Fibroblast of skin of right quadriceps (primary cell): ENCODE data around the gene CHRND.

ENCODE experiments used
- DNase-seq: peaks from one replicate; pipeline ENCODE4 v3.0.0-alpha.2; 2013

CHRND gene

DNA sequence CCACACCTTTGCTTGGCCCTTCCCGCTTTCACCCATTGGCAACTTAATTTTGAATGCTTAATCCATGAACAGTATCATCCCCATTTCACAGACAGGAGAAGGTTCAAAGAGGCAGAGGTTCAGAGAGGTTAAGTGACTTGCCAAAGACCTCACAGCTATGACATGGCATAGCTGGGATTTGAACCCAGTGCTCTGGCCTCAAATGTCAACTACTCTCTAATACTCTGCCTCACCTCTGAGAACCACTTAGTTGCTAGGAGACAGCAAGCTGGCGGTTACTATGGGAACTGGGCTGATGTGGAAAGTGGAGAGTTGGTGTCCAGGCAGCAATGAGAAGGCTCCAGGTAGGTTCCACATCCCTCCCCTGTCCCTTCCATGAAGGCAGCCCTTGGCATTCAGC lies 21.5 kb upstream of the CHRND start:
- no peak for DNase-seq

DNA sequence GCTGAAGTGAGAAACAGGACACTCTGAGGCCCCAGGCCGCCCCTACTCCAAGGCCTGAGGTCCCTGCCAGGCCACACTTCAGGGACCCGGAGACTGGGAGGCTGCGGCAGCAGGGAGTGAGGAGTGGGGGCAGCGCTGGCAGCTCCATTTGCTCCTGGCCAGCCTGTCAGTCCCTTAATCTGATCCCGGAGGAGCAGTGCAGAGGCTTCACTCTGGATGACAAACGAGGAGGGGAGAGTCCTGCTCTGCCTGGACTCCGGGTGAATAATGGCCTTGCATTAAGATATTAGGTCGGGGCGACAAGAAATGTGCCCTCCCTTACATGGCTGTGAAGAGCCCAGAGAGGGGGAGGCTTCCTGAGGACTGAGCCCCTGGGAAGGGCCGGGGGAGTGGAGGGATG lies 20.1 kb upstream of the CHRND start:
- no peak for DNase-seq

DNA sequence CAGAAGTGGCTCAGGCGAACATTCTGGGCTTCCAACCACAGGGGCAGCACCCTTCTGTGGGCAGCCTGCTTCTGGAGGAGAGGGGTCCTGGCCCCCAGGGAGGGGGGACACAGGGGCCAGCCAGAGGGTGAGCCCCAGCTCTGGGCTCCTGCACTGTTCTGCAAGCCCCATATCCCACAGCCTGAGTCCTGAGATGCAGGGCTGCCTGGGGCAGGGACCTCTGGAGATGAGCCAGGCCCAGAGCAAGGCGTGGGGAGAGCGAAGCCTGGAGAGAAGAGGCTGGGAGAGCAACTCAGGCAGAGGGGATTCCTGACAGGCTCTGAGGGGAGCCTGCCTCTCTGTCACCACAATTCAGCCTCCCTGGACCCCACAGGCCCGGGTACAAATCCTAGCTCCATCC lies 19.3 kb upstream of the CHRND start:
- DNase-seq: no peak

DNA sequence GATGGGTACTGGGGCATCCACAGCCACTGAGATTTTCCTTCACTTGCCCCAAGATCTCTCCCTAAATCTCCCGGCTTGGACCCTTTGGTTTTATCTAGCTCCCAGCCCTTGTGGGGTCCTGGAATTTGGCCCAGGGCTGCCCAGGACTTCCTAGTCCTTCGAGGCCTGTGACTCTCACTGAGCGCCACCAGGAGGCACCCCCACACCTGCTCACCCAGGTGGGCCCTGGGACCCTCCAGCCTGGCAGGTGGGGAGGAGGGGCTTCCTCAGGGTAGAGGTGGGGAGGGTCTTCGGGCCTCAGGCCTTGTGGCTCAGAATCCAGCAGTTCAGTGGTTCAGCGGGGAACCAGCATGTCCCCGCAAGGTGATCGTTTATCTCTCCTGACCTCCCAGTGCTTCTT lies 17.7 kb upstream of the CHRND start:
- DNase-seq: no peak

DNA sequence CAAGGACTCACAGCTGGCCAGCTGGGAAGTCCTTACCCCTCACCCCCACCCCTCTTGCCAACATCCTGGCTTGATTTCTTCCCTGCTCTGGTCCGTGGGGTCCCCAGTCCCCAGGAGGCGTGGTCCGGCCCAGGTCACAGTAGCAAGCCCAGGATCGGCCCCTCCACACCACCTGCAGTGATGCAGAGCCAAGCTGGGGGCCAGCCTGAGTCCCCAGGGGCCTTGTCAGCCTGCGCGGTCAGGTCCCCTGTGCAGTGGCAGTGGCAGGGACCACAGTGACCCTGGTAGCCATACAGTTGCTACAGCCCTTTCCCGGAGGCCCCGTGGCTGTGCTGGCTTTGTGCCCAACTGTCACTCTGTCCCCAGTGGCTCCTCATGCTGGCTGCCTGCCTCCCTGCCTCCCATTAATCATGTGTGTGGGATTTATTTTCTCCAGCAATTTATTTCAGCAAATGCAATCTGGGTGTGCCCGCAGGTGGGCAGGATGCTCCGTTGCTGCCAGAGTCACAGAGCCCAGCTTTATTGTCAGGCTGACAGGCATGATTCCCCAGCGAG lies 14.5 kb upstream of the CHRND start:
- DNase-seq: no peak

DNA sequence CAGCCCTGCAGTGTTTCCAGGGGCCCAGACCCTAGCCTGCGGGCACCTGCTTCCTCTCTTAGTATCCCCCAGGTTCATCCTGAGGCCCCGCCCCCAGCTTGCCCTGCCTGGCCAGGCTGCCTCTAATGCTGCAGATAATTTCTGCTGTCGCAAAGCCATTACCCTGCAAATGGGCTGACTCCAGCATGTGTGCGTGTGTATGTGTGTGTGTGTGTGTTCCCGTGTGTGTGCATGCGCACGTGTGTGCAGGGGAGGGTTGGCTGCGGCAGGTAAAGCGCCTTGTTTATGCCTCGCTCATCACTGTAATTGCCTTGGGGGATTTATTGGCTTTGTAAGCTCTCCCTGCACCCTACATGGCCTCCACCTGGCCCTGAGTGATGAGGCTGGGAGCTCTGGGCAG lies 13.4 kb upstream of the CHRND start:
- no peak for DNase-seq

DNA sequence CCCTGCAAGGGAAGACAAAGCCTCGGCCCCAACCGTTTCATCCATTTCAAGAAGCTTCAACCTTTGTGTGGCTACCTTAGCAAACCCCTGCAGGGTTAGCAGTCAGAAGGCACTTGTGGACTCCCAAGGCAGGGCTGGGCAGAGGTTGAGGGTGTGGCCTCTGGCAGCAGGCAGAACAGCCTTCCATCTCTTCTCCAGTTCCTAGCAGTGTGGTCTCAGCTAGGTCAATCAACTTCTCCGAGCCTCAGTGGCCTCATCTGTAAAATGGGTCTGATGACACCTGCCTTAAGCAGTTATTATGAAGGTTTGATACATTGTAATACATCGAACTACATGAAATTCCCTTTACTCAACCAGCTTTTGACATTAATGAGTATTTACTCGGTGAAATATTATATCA lies 12.6 kb upstream of the CHRND start:
- DNase-seq: no peak

DNA sequence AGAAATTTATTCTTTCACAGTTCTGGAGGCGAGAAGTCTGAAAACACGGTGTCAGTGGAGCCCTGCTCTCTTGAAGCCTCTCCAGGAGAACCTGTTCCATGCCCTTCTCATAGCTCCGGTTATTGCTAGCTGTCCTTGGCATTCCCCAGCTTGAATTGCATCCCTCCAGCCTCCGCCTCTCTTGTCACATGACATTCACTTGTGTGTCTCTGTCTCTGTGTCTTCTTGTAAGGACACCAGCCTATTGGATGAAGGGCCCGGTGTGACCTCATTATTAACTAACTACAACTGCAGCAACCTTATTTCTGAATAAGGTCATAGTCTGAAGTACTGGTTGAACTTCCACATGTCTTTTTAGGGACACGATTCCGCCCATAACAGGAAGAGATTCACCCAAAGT lies 10.3 kb upstream of the CHRND start:
- DNase-seq: no peak

DNA sequence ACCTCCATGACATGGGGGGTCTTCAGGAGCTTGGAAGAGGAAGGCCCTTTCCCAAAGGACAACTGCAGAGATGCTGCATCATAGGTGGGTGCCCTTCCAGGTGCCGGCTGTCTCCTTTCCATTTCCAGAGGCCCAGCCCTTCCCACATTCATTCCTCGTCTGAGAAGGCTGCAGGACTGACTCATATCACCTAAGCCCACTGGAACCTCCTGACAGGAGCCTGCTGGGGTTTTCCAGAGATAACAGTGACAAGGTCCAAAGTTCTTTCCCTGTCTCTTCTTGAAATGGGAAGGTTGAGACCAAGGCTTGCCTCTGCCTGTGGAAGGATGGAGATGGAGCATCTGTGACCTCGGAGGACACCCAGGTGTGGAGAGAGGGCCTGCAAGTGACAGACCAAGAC lies 9.4 kb upstream of the CHRND start:
- DNase-seq: no peak

DNA sequence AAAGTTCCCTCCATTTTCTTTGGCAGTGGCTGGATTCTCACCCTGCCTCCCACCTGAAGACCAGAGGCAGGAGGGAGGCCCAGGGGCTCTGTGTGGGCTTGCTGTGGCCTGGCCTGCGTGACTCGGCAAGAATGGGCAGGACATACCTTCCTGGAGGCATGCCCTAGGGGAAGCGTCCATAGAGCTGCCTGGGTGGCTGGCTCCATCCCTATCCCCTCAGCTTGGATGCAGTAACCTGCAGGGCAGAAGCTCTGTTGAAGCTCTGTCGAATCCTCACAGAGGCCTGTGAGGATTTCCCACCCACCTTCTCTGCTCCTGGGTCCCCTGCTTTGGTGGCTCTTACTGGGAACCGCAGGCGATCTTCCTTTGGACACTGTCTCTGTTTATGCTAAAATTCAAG lies 7.1 kb upstream of the CHRND start:
- DNase-seq: no peak

DNA sequence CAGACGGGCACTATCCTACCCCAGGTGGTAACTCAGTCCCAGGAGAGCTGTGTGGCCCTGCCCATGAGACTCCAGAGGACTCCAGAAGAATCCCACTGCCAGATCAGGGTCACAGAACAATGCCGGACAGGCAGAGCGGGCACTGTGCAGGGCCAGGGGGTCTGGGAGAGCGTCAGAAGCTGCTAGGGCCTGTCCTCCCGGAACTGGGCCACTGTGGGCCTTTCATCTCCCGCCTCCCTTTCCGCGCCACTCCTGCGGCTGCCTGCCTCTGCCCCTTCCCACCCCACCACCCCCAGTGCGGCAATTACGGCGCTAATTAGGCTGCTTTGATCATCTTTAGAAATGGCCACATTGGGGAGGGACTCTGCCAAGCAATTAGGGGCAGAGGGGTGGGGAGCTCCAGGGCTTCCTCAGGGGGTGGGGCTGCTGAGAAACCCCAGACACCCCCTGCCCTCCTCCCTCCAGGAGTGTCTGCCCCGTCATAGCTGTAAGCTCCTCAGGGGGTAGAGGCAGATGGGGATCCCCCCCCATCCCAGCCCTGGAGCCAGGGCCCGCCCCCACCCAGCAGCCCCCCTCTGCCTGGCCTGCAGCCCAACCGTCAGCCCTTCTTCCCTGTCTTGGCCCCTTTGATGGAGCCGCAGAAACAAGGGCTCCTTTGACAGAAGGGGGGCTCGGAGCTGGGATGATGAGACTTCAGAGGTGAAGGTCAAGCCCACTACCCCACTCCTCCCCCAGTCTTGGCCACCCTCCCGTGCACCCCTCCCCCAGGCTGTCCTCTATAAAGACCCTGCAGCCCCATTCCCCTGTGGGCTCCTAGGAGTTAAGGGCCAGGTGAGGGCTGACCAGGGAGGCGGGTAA lies 6.2 kb upstream of the CHRND start, which contains the start of gene PRSS56:
Gene PRSS56, plus strand, starts transcription at position 808 of the 858 bp plus-strand sequence. CDS start 211 bp downstream, outside the sequence.
- DNase-seq: no peak

DNA sequence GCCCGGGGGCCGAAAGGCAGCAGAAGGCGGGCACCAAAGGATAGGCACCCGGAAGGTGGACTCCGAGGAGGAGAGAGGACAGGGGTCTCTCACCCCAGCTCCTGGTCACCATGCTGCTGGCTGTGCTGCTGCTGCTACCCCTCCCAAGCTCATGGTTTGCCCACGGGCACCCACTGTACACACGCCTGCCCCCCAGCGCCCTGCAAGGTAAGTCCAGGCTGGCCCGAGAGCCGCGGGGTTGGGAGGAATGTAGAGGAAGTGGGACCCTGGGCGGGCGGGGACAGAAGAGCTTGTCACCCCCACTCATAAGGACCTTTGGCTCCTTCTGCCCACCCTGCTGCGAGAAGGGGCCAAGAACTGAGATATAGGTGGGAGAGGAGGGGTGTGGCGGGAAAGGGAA lies 5.5 kb upstream of the CHRND start:
- no peak for DNase-seq

DNA sequence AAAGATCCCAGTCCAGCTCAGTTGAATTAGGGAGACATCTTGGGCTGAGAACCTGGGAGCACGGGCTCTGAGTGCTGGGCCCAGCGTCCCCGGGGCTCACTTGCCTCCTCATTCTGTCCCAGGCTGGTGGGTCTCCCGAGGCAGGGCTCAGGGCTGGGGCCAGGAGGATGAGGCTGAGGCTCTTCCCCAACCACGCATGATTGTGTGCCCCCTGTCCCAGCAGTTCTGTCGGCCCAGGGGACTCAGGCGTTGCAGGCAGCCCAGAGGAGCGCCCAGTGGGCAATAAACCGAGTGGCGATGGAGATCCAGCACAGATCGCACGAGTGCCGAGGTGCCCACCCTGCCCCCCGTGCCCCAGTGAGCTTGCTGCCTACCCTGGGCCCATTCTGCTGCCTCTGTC lies 4.9 kb upstream of the CHRND start:
- DNase-seq: no peak

DNA sequence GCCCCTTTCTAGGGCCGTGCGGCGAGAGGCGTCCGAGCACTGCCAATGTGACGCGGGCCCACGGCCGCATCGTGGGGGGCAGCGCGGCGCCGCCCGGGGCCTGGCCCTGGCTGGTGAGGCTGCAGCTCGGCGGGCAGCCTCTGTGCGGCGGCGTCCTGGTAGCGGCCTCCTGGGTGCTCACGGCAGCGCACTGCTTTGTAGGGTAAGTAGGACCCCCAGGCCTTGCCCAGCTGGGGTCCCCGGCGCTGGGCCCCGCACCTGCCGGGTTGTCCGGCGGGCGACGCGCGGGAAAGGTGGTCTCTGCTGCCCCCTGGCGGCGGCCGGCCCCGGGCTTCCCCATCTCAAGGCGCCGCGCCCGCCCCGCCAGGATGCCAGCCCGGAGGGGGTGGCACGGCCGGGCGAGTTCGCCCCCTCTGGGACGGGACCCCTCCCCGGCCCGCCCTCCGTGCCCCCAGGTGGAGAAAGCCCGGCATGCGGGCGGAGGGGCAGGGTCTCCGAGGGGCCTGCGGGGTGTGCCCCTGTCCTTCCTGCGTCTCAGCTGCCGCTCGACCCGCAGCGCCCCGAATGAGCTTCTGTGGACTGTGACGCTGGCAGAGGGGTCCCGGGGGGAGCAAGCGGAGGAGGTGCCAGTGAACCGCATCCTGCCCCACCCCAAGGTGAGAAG lies 3.9 kb upstream of the CHRND start:
- no peak for DNase-seq

DNA sequence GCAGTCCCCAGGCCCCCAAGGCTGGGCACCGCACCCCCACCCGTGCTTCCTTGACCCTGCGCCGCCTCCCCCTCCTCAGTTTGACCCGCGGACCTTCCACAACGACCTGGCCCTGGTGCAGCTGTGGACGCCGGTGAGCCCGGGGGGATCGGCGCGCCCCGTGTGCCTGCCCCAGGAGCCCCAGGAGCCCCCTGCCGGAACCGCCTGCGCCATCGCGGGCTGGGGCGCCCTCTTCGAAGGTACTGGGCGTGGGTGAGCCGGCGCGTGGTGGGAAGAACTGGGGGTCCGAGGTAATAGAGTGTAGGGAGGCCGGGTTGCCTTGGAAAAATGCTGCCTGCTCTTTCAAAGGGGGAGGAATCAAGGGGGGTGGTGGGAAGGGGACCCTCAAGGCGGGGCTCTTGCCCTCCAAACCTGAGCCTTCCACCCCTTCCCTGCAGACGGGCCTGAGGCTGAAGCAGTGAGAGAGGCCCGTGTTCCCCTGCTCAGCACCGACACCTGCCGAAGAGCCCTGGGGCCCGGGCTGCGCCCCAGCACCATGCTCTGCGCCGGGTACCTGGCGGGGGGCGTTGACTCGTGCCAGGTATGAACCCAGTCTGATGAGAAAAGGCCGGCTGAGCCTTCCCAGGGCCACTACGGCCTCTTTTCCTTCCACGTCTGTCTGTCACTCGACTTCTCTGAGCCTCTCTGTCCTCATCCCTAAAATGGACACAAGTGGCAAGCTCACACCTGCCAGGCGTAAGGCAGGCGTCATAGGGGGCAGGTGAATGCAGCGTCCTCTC lies 3.1 kb upstream of the CHRND start:
- DNase-seq: no peak

DNA sequence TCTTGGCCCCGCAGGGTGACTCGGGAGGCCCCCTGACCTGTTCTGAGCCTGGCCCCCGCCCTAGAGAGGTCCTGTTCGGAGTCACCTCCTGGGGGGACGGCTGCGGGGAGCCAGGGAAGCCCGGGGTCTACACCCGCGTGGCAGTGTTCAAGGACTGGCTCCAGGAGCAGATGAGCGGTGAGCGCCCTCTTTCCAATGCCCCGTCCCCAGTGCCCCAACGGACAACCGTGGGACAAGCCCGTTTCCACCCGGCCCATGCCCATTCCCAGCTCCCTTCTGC lies 2.6 kb upstream of the CHRND start:
- no peak for DNase-seq

DNA sequence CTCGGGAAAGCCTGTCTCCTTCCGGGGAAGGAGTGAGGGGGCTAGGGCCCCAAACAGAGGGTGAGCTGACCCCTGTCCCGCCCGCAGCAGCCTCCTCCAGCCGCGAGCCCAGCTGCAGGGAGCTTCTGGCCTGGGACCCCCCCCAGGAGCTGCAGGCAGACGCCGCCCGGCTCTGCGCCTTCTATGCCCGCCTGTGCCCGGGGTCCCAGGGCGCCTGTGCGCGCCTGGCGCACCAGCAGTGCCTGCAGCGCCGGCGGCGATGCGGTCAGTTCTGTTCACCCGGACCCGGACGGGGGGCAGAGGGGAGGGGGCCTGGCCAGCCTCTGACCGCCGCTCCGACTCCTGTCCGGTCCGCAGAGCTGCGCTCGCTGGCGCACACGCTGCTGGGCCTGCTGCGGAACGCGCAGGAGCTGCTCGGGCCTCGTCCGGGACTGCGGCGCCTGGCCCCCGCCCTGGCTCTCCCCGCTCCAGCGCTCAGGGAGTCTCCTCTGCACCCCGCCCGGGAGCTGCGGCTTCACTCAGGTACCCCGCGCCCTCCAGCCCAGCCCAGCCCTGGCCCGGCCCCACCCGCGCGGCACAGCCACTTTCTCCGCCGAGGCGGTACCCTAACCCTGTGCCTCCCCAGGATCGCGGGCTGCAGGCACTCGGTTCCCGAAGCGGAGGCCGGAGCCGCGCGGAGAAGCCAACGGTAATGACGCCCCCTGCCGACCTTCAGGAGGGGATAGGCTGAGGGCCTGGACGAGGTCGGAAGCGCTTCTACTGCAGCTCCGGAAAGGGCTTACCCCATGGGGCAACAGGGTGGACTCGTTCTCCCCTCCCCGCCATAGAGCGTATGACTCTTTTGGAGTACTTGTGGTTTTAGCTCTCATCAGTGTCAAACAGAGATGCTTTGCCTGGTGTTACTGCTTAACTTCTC lies 2.0 kb upstream of the CHRND start:
- peak; percentile 22 for DNase-seq

DNA sequence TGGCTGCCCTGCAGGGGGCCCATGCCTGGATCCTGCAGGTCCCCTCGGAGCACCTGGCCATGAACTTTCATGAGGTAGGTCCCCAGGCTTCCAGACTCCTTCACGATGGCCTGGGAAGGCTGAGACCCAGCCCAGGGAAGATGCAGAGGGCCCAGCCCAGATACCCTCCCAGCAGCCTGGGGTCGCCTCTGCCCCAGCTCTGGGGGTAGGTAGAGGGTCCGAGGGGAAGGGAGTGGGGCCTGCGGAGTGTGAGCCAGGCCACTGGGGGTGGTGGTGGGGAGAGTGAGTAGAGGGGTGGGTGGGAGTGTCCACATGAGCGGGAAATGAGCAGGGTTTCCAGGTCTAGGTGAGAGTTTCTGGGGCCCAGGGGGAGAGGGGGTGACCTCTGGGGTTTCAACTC lies 1.2 kb upstream of the CHRND start:
- no peak for DNase-seq

DNA sequence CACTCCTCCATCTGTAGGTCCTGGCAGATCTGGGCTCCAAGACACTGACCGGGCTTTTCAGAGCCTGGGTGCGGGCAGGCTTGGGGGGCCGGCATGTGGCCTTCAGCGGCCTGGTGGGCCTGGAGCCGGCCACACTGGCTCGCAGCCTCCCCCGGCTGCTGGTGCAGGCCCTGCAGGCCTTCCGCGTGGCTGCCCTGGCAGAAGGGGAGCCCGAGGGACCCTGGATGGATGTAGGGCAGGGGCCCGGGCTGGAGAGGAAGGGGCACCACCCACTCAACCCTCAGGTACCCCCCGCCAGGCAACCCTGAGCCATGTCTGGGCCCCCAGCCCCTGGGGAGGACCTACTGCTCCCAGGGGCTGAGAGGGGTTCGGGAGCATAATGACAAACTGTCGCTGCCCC lies 761 bp upstream of the CHRND start:
- no peak for DNase-seq

DNA sequence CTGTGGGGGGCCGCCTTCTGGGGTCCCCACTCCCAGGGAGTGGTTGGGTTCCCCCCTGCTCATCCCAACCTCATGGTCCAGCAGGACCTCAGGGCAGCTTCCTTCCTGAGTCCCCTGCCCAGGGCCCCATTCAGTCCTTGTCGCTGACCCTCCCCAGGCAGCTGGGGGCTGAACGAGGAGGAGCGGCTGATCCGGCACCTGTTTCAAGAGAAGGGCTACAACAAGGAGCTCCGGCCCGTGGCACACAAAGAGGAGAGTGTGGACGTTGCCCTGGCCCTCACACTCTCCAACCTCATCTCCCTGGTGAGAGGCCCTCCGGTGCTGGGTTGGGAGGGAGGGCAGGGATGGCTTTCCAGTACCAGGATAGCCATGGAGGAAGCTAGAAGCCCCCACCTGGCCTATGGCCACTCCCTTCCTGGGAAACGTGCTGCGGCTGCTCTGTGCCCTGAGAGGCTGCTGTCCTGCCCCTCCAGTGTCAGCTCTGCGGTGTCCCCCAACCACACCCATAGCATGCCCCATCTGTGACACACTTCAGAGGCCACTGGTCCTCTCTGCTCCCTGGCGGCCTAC lies 497 bp downstream of the CHRND start:
- no peak for DNase-seq

DNA sequence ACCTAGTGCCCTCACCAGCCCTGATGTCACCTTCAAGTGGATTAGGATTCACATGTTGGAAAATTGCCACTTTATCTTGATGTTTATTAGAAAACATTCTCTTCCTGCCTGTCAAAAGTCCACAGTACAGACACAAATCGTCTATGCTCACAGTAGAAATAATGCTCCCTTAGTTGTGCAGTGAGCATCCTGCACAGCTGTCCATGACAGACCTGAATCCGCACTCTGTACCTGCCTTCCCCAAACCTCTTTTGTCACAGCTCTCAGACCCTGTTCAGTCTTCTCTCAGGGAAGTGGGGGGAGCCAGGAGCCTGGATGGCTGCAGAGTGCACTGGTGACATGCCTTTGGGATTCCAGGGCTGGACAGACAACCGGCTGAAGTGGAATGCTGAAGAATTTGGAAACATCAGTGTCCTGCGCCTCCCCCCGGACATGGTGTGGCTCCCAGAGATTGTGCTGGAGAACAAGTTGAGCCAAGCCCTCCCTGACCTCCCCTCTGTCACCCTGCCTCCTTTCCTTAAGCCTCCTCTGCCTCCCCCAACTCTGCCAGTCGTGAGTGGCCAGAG lies 2.0 kb downstream of the CHRND start:
- DNase-seq: no peak
